Keratinocyte (primary cell): ENCODE measurements around the gene ST6GALNAC6.

ENCODE experiments used
- EZH2 ChIP-seq: IDR thresholded peaks from one replicate; pipeline ENCODE4 v1.6.1; 2012; ENCODE audit warnings: inconsistent platforms, mild to moderate bottlenecking, low read length, moderate library complexity
- TF ChIP-seq, protein P1 (sequence below), 3 experiments: IDR thresholded peaks in 1 of 3; conservative IDR thresholded peaks in 1 of 3; optimal IDR thresholded peaks in 1 of 3; 2 replicates in 2 of 3; 3 replicates in 1 of 3; pipeline versions ENCODE3 to v1.5.1; 2011; ENCODE audit warnings: low read length in 3 of 3, mild to moderate bottlenecking in 3 of 3, moderate library complexity in 2 of 3, control low read depth in 1 of 3, inconsistent platforms in 1 of 3; ENCODE audit not compliant: insufficient read depth in 2 of 3; ENCODE audit errors: extremely low read depth in 1 of 3

DNA sequence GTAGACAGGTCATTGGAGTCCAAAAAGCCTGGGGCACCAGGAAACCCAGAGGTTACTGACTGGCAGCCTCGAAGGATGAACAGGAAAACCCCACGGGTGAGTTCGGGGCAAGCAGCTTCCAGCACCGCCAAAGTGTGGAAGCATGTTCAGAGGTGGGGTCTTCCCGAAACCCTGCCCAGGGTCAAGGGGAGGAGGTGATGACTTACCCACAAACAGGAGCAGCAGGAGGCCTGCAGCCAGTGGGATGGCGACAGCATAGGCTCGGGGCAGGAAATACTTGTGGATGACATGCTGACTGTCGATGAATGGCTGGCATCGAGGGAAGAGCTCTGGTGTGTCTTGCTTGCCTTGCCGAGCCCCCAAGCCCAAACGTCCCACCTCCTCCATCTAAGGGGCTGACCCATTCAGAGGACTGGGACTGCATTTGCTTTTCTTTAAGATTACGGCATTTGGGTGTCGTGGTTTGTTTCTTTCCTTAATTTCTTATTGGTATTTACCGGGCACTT lies 37.0 kb upstream of the ST6GALNAC6 start:
- TF ChIP-seq, protein P1, sequence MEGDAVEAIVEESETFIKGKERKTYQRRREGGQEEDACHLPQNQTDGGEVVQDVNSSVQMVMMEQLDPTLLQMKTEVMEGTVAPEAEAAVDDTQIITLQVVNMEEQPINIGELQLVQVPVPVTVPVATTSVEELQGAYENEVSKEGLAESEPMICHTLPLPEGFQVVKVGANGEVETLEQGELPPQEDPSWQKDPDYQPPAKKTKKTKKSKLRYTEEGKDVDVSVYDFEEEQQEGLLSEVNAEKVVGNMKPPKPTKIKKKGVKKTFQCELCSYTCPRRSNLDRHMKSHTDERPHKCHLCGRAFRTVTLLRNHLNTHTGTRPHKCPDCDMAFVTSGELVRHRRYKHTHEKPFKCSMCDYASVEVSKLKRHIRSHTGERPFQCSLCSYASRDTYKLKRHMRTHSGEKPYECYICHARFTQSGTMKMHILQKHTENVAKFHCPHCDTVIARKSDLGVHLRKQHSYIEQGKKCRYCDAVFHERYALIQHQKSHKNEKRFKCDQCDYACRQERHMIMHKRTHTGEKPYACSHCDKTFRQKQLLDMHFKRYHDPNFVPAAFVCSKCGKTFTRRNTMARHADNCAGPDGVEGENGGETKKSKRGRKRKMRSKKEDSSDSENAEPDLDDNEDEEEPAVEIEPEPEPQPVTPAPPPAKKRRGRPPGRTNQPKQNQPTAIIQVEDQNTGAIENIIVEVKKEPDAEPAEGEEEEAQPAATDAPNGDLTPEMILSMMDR (optimal IDR thresholded peaks at IDR 0.05 in 1 of 3, IDR thresholded peaks at IDR 0.05 in 1 of 3, conservative IDR thresholded peaks at IDR 0.05 in 1 of 3; ENCODE audit: extremely low read depth in 1 of 3, insufficient read depth in 2 of 3, low read length in 3 of 3): no peak
- TF ChIP-seq EZH2: no peak
